Activated CD8-positive, alpha-beta memory T cell treated with anti-CD3 and anti-CD28 coated beads for 24 hours (primary cell): ENCODE data around the gene RETREG3.
"Not testable (repeated sequence)": the region's sequence is repeated elsewhere in the genome, so short reads cannot be mapped to it uniquely, and the experiment has no call there.

ENCODE experiments used
- DNase-seq: peaks from one replicate; pipeline ENCODE4 v3.0.0-alpha.2; 2020

Gene RETREG3

GRCh38 chr17:42609182-42609813, at the start of gene RETREG3, which contains the start of gene TUBG1:
Gene RETREG3, minus strand, starts transcription at chr17:42609374. Its CDS starts 50 bp downstream, at chr17:42609324.
Gene TUBG1, plus strand, starts transcription at chr17:42609683. Its CDS starts 55 bp downstream, at chr17:42609738.
- DNase-seq: peak; percentile 99

DNA sequence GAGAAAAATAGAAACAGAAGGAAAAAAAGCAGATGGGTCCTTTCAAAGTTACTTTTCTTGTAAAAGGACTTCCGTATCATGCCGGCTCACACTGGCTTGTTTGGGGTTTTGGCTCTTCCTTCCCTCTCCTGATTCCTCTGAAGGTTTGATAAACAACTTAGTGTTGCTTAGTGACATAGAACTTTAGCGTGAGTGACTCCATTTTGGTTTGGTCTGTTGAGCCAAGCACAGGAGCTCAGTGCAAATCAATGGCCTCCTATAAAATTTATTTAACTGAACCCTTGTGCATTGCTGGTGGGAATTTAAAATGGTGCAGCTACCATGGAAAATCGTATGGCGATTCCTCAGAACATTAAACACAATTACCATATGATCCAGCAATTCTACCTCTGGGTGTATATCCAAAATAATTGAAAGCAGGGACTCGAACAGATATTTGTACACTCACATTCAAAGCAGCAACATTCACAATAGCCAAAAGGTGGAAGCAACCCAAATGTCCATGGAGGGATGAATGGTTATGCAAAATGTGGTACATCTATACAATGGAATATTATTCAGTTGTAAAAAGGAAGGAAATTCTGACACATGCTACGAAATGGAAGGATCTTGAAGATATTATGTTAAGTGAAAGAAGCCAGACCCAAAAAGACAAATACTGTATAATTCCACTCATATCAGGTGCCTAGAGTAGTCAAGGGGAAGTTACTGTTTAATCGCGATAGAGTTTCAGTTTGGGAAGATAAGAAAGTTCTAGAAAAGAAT, 48.8 kb upstream of the RETREG3 start:
- no peak for DNase-seq

GRCh38 chr17:42655528-42655927, 46.4 kb upstream of the RETREG3 start:
- DNase-seq: no peak

DNA sequence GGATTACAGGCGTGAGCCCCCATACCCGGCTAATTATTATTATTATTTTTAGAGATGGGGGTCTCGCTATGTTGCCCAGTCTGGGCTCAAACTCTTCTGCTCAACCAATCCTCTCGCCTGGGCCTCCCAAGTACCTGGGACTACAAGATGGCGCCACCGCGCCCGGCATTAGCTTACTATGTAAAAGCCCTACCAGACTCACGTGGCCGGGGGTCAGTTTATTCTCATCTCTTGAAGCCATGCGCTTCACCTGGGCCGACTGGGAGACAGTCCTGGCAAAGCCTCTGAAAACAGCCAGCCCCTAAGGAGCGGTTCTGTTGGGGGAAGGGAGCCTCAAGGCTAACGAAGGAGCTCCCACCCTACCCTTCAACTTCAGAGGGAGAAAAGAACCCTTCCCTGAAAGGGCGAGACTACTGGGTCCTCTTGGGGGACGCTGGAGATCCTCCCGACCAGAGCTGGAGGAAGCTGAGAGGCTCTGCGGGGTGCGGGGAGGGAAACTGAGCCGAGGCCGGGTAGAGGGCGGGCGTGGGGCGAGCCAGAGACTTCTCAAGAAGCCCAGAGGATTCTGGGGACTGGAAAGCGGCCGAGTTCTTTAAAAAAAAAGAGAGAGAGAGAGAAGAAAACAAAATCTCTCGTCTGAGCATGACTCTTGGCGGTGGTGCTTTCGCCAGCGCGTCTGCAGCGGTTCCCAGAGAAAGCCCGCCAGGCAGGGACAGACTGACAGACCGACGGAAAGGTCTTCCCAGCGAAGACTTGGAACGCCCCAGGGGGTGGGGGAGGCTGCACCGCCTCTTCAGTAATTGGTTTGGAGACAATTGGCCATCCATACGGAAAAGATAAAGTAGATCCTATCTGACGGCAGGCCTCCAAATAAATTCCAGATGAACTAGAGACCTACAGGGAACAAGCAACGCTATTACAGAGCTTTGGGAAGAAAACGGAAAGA, 44.3 kb upstream of the RETREG3 start:
- no peak for DNase-seq

DNA sequence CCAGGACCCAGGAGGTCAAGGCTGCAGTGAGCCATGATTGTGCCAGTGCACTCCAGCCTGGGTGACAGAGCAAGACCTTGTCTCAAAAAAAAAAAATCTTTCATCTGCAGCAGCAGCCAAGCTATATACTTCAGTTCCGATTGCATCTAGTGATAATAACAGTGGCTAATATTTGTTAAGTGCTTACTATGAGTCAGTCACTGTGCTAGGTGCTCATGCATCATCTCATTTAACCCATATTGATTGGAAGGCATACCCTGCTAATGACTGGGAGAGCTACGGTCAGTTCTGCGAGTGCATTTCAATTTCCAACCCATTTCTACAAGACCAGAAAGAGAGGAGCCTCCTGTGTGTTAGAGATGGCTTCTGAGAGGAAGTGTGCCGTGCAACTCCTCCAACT, 42.2 kb upstream of the RETREG3 start:
- DNase-seq: no peak

GRCh38 chr17:42647778-42648177, 38.6 kb upstream of the RETREG3 start:
- no peak for DNase-seq

DNA sequence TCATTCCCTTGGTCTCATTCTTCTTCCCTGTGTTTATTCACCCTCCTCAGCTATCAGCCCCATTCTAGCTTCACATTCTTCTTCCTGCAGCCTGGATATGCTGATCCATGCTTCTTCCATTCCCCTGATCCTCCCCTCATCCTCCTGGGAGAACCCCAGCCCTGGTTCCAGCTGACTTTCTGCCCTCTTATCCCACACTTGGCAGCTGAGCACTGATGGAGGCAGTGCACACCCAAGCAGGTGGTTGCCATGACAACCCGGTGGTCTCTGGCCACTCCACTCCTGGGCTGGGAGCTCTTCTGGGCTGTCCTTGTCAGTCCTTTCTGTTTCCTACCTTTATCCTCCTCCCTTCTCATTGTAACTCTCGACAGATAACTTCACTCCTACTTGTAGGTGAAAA, 33.2 kb upstream of the RETREG3 start:
- DNase-seq: no peak

DNA sequence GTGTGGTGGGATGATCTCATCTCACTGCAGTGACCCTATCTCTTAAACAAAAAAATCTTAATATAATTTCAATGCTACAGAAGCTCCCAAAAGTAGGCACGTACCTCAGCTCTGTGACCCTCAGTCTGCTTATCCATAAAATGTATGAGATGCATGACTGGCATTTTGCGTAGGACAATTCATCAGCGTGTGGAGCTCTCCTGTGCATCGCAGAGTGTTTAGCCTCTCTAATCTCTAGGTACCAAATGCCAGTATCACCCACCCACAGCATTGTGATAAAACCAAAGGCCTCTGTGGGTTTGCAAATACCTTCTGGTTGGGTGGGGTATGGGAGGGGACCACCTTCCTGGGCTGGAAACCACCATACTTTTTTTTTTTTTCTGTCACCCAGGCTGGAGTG, 30.9 kb upstream of the RETREG3 start:
- DNase-seq: no peak

DNA sequence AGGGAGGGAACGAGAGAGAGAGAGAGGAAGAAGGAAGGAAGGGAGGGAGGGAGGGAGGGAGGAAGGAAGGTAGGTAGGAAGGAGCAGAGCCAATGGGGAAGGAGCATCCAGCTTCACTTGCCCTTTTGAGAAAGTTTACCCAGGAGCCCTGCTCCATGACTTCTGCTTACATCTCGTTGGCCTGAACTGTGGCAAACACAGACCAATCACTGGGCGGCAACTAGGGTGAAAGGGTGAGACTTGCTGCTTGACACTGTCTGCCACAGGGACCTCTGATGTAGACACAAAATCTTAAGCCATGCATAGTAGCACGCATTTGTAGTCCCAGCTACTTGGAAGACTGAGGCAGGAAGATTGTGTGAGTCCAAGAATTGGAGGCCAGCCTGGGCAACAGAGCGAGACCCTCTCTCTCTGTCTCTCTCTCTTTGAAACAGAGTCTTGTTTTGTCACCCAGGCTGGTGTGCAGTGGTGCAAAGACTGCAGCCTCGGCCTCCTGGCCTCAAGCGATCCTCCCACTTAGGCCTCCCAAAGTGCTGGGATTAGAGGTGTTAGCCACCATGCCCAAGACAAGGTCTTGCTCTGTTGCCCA, 30.4 kb upstream of the RETREG3 start:
- DNase-seq: no peak

GRCh38 chr17:42632949-42633444, 23.8 kb upstream of the RETREG3 start:
- no peak for DNase-seq

DNA sequence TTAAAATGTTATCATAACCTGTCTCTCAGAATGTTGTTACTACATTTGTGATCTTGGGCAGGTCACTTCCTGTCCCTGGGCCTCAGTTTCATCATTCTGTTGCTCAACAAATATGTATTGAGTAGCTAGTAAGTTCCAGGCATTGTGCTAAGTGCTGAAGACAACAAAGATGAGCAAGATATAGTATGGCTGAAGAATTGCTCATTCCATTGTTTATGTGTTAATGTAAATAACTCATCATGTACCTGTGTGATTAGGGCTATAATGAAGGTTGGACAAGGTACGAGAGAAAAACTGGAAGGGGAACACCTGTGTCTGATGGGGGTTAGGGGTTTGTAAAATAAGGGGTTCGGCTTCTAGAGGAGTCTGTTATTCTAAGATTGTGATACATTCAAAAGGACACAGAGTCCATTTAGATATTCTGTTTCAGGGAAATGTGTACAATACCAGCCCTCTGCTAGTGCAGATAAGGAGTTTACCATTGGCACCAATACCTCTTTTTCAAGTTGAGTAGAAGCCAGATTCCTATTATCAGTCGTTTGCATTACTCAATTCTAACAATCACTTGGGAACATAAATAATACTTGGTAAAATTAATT, 20.3 kb upstream of the RETREG3 start:
- no peak for DNase-seq

DNA sequence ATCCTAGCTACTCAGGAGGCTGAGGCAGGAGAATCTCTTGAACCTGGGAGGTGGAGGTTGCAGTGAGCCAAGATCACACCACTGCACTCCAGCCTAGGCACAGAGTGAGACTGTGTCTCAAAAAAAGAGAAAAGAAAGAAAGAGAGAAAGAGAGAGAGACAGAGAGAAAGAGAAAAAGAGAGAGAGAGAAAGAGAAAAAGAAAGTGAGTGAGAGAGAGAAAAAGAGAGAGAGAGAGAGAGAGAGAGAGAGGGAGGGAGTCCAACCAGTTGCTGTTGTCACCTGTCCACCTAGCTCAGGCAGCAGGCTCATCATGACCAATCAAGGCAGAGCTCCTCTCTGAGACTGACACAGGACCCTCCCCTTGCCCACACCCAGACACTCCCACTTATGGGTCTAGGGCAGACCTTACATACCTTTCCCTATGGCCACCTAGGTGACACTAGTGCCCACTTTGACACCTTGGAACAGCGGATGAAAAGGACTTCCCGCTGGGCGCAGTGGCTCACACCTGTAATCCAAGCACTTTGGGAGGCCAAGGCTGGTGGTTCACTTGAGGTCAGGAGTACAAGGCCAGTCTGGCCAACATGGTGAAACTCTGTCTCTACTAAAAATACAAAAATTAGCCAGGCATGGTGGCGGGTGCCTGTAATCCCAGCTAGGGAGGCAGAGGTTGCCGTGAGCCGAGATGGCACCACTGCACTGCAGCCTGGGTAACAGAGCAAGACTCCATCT, 18.0 kb upstream of the RETREG3 start:
- DNase-seq: not testable (repeated sequence)

- DNase-seq: no peak
Measured at GRCh38 chr17:42623732-42624596, 14.8 kb upstream of the RETREG3 start.

DNA sequence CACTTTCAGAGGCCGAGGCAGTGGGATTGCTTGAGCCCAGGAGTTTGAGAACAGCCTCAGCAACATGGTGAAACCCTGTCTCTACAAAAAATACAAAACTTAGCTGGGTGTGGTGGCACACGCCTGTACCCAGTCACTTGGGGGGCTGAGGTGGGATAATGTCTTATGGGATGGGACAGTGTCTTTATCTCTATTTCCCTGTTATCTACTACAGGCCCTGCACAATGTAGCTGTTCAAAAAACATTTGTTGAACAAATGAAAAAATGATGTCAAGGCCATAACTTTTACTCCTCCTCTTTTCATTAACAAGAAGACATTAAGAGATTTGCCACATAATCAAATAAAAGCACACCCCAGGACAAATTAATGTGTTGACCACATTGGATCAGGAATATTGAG, 14.1 kb upstream of the RETREG3 start:
- DNase-seq: no peak

- DNase-seq: not testable (repeated sequence)
Measured at GRCh38 chr17:42621987-42622386, 12.8 kb upstream of the RETREG3 start.

DNA sequence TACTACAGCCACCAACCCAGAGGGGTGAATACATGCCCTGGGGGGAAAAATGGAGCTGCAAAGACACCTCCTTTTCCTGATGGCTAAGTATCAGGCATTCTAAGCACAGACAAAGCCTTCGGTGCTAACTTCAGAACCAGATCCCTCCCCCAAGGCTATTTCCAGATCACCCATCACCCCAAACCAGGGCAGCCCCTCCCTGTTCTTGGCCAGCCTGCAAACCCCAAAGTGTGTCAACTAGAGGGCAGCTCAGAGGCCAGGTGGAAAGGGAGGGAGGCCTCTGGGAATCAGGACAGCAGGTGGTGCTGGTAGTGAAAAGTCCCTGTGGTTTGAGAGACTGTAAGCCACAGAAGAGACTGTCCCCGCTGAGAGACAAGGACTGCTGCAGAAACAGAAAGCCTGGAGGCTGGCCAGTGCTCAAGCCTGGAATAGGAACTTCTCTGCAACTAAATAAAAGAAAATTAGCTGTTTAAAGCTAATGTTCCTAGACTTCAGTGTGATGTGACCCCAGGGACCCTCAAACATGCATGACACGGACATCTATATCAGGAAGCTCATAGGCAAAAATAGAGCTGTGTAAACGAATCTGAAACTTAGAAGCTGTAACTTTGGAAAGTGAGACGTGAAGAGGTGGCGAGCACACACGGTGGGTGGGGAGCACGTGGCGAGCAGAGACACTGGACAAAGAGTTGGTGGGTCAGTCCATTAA, 9.4 kb upstream of the RETREG3 start:
- DNase-seq: no peak

DNA sequence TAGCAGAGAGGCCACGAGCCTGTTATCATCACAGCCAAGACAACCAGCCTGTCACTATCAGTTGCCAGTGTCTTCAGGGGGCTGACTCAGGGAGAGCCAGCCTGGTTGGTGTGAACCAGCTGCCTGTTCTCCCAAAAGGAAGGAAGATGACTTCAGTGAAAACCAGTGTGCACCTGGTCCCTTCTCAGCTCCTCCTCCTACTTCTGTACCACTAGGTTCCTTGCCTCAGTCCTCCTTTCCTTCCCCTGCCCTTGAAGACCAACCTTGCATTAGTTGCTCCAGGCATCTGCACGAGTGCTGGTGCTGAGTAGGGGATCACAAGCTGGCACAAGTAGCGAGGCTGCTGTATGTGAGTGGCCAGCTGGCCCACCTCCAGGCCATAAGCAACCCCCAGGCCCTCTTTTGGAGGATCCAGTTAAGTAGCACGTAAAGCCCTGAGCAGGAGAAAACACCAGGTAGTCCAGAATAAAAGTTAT, 8.8 kb upstream of the RETREG3 start:
- DNase-seq: no peak

DNA sequence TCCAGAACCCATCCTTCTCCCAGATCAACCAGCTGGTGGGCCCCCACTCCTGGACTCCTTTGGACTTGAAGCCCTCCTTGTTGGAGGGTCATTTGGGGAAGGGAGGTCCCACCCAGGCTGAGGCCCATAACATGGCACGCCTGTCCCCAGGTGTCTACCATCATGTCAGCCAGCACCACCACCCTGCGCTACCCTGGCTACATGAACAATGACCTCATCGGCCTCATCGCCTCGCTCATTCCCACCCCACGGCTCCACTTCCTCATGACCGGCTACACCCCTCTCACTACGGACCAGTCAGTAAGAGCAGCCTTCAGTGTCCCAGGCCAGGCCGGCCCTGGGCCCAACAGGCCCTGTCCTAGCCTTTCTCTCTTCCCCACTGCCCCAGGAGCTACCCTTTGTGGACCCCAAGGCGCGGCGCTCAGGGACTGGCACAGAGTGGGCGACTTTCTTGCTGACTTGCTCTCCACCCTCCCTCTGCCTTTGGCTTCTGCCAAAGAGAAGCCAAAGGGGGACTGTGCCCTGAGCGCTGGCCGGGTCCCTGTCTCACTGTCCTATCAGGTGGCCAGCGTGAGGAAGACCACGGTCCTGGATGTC, 4.6 kb upstream of the RETREG3 start:
- no peak for DNase-seq

GRCh38 chr17:42612013-42612412, 2.8 kb upstream of the RETREG3 start:
- no peak for DNase-seq
